SK-N-SH treated with all-trans-retinoic acid at 6 μM for 48 hours (cell line): Measurements from ENCODE around the gene TTR.

Experiments used
- ATAC-seq: fragments of 200-7000 bp; cut with Tn5 transposase; 3 replicates; pipeline ENCODE4 v1.9.1; 2020; ENCODE audit warnings: mild to moderate bottlenecking, moderate library complexity
- ARNTL ChIP-seq: fragments of 450-650 bp; formaldehyde crosslinking; IDR thresholded peaks from 2 replicates; pipeline ENCODE4 v1.5.0; 2020; ENCODE audit warnings: low read depth, mild to moderate bottlenecking, moderate library complexity, borderline replicate concordance
- BACH2 ChIP-seq: fragments of 250-450 bp; sonication (Bioruptor Pico); IDR thresholded peaks from 2 replicates; pipeline ENCODE4 v1.9.0; 2021; ENCODE audit warnings: mild to moderate bottlenecking, borderline replicate concordance
- CREB5 ChIP-seq: fragments of 250-450 bp; sonication (Bioruptor Pico); IDR thresholded peaks from 2 replicates; pipeline ENCODE4 v1.5.1; 2020; ENCODE audit warnings: low read depth, mild to moderate bottlenecking, moderate library complexity
- CSDC2 ChIP-seq: fragments of 250-450 bp; sonication (Bioruptor Pico); IDR thresholded peaks from 2 replicates; pipeline ENCODE4 v1.5.0; 2020; ENCODE audit warnings: mild to moderate bottlenecking, moderate library complexity
- CSRNP3 ChIP-seq: fragments of 250-450 bp; sonication (Bioruptor Pico); IDR thresholded peaks from 2 replicates; pipeline ENCODE4 v1.5.1; 2021; ENCODE audit warnings: mild to moderate bottlenecking, moderate library complexity
- ESRRG ChIP-seq: fragments of 250-450 bp; sonication (Bioruptor Pico); IDR thresholded peaks from 2 replicates; pipeline ENCODE4 v1.6.1; 2021; ENCODE audit warnings: mild to moderate bottlenecking
- GLIS3 ChIP-seq: fragments of 250-450 bp; sonication (Bioruptor Pico); IDR thresholded peaks from 2 replicates; pipeline ENCODE4 v1.5.0; 2020; ENCODE audit warnings: mild to moderate bottlenecking, moderate library complexity
- OSR1 ChIP-seq: fragments of 250-450 bp; sonication (Bioruptor Pico); IDR thresholded peaks from 2 replicates; pipeline ENCODE4 v1.8.0; 2022; ENCODE audit warnings: moderate library complexity, mild to moderate bottlenecking, inconsistent platforms
- PATZ1 ChIP-seq: fragments of 250-450 bp; sonication (Bioruptor Pico); IDR thresholded peaks from 2 replicates; pipeline ENCODE4 v1.8.0; 2020; ENCODE audit warnings: mild to moderate bottlenecking, moderate library complexity, borderline replicate concordance
- POU6F1 ChIP-seq: fragments of 250-450 bp; sonication (Bioruptor Pico); IDR thresholded peaks from 2 replicates; pipeline ENCODE4 v1.8.0; 2021; ENCODE audit warnings: low read depth, mild to moderate bottlenecking, moderate library complexity, borderline replicate concordance
- PPARA ChIP-seq: fragments of 250-450 bp; sonication (Bioruptor Pico); IDR thresholded peaks from 2 replicates; pipeline ENCODE4 v1.5.0; 2020; ENCODE audit warnings: mild to moderate bottlenecking, borderline replicate concordance
- RARB ChIP-seq: fragments of 250-450 bp; sonication (Bioruptor Pico); IDR thresholded peaks from 2 replicates; pipeline ENCODE4 v1.8.0; 2021; ENCODE audit warnings: mild to moderate bottlenecking, moderate library complexity
- SNAI2 ChIP-seq: fragments of 250-450 bp; sonication (Bioruptor Pico); IDR thresholded peaks from 2 replicates; pipeline ENCODE4 v1.5.0; 2020; ENCODE audit warnings: mild to moderate bottlenecking, moderate library complexity
- TCF4 ChIP-seq: fragments of 250-450 bp; sonication (Bioruptor Pico); IDR thresholded peaks from 2 replicates; pipeline ENCODE4 v1.8.0; 2021; ENCODE audit warnings: mild to moderate bottlenecking, moderate library complexity, borderline replicate concordance
- TSHZ2 ChIP-seq: fragments of 250-450 bp; sonication (Bioruptor Pico); IDR thresholded peaks from 2 replicates; pipeline ENCODE4 v1.5.0; 2020; ENCODE audit warnings: mild to moderate bottlenecking, moderate library complexity
- ZC3H10 ChIP-seq: fragments of 250-450 bp; sonication (Bioruptor Pico); IDR thresholded peaks from 2 replicates; pipeline ENCODE4 v1.5.1; 2021; ENCODE audit warnings: mild to moderate bottlenecking, moderate library complexity
- ZFP3 ChIP-seq: fragments of 250-450 bp; sonication (Bioruptor Pico); IDR thresholded peaks from 2 replicates; pipeline ENCODE4 v1.5.0; 2020; ENCODE audit warnings: mild to moderate bottlenecking, moderate library complexity
- ZNF565 ChIP-seq: fragments of 450-650 bp; formaldehyde crosslinking; conservative IDR thresholded peaks from 2 replicates; pipeline ENCODE4 v1.5.0; 2020; ENCODE audit warnings: low read depth, mild to moderate bottlenecking, moderate library complexity
- ZNF70 ChIP-seq: fragments of 450-650 bp; formaldehyde crosslinking; IDR thresholded peaks from 2 replicates; pipeline ENCODE4 v1.5.0; 2020; ENCODE audit warnings: mild to moderate bottlenecking, moderate library complexity

The TTR gene

GRCh38 chr18:31616586-31616985 is 24.9 kb downstream of the TTR start (continued):
- no peak for TF ChIP-seq ZNF70 (CRISPR knock-in tag)
- no peak for TF ChIP-seq ZC3H10 (CRISPR knock-in tag)
- TF ChIP-seq POU6F1, result no peak
- TF ChIP-seq CSDC2, result no peak
- TF ChIP-seq CREB5 (CRISPR knock-in tag), result no peak
- no peak for TF ChIP-seq GLIS3
- no peak for TF ChIP-seq SNAI2 (CRISPR knock-in tag)

- TF ChIP-seq ZNF565 (CRISPR knock-in tag) (no peak), RARB (no peak), GLIS3 (no peak), ARNTL (no peak), CSDC2 (no peak), BACH2 (no peak), CSRNP3 (no peak), POU6F1 (no peak)
- ATAC-seq, result no peak
These were observed 25.5 kb downstream of the TTR start for GRCh38 chr18:31617031-31617717.

GRCh38 chr18:31618801-31619200 is 27.1 kb downstream of the TTR start:
- no peak for ATAC-seq
- TF ChIP-seq CSDC2, result no peak
- TF ChIP-seq ESRRG (CRISPR knock-in tag), result no peak
- TF ChIP-seq SNAI2 (CRISPR knock-in tag), result no peak
- TF ChIP-seq PATZ1 (CRISPR knock-in tag), result no peak
- TF ChIP-seq, all 23 proteins: peak for 0

GRCh38 chr18:31619291-31619690 is 27.6 kb downstream of the TTR start:
- TF ChIP-seq PATZ1 (CRISPR knock-in tag) (no peak), BACH2 (no peak)
- TF ChIP-seq, all 23 proteins: peak for 0
- ATAC-seq, result no peak

- no peak for ATAC-seq
- TF ChIP-seq ZNF70 (CRISPR knock-in tag), result no peak
- no peak for TF ChIP-seq TSHZ2
- no peak for TF ChIP-seq TCF4 (CRISPR knock-in tag)
- no peak for TF ChIP-seq ZFP3
- no peak for TF ChIP-seq OSR1 (CRISPR knock-in tag)
- TF ChIP-seq PPARA (CRISPR knock-in tag), result no peak
- no peak for TF ChIP-seq PATZ1 (CRISPR knock-in tag)
- TF ChIP-seq ZC3H10 (CRISPR knock-in tag), result no peak
These were observed 33.4 kb downstream of the TTR start for GRCh38 chr18:31624892-31625640.
